ENCODE data around the gene MAB21L4. TPM values are rescaled to one million over a fixed set of nuclear protein-coding genes. Genes with fewer than 3 reads are reported as not detected.
A peak's percentile ranks its signal among the peaks of the same experiment; 100 is the strongest.

Gene MAB21L4
- total RNA-seq, 8 experiments from 2014 or later, result 0.08 to 0.38 (median 0.21) TPM; not detected in 4

- Histone ChIP-seq H3K4me3 (no peak overlapping the region), H3K27ac (no peak overlapping the region), H3K4me1 (replicated peaks in 1 of 2) (no peaks in the 10 kb centered on the region)
- in situ Hi-C loops (cut with MboI; ENCODE audit: low pct_unique_long_range_greater_than_20kb in 2 of 9, low sequenced_read_pairs in 9 of 9, unreplicated experiment in 9 of 9), result loop anchor here in 1 of 9 experiments (25.0 kb wide), 1 partner anchor 339 kb away; no protein-coding TSS in a partner anchor
- no peak for ATAC-seq (replicated peaks in 6 of 8)
- 80 to 100% methylated on average over 1 of the region's 21 CpGs; no CpG with 5 or more reads in 8 of the 10 experiments for WGBS, 10 experiments
Measured at GRCh38 chr2:240873098-240873788, 22.7 kb downstream of the MAB21L4 start.

GRCh38 chr2:240872317-240873097, 23.4 kb downstream of the MAB21L4 start:
- Histone ChIP-seq H3K27ac (no peak overlapping the region), H3K4me3 (no peak overlapping the region), H3K4me1 (replicated peaks in 1 of 2) (no peaks in the 10 kb centered on the region)
- no peak for ATAC-seq (replicated peaks in 6 of 8)
- in situ Hi-C loops (cut with MboI; ENCODE audit: low pct_unique_long_range_greater_than_20kb in 2 of 9, low sequenced_read_pairs in 9 of 9, unreplicated experiment in 9 of 9), result loop anchor here in 1 of 9 experiments (25.0 kb wide), 1 partner anchor 340 kb away; no protein-coding TSS in a partner anchor
- WGBS, 10 experiments, result 60 to 88% (median 76%) methylated on average over 3 to 11 of the region's 17 CpGs; no CpG with 5 or more reads in 2 of the 10 experiments

DNA sequence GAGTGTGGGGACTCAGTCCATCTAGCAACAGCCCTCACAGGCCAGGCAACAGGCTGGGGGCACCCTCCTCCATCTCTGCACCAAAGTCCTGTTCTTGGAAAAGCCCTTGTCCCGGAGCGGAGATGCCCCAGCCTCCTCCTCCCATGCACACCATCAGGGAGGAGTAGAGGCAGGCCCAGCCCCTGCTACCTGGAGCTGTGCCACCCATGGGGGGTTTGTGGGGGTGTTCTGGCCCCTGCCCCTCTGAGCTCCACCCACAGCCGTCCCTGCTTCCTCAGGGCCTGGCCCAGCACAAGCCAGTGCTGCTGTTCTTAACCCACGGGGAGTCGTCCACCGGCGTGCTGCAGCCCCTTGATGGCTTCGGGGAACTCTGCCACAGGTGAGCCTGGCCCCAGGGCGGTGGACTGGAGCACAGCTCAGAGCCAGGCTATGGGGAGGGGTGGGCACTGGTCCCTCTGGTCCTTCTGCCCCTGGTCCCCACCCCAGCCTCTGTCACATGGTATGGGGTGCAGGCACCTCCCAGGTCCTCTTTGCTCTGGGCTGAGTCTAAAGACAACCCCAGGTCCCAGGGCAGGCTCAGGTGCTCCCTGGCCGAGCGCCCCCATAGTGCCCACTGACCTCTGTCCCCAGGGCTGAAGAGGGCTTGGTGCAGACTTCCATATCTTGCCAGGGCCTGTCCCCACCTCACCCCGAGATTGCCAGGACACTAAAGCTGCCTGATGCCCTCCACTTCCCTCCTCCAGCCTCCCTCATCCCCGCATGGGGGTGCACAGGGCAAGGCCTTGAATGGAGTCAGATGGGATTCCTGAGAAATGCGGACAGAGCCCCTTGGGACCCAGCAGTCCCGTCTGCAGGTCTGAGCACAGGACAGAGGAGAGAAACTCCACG, 24.6 kb downstream of the MAB21L4 start:
- H3K4me3 ChIP-seq, result no peak overlapping the region
- no peaks in the 10 kb centered on the region for H3K4me1 ChIP-seq (replicated peaks in 1 of 2)
- H3K27ac ChIP-seq, result no peak overlapping the region
- in situ Hi-C loops (cut with MboI; ENCODE audit: low pct_unique_long_range_greater_than_20kb in 2 of 9, low sequenced_read_pairs in 9 of 9, unreplicated experiment in 9 of 9), result loop anchor here in 1 of 9 experiments (25.0 kb wide), 1 partner anchor 341 kb away; no protein-coding TSS in a partner anchor
- WGBS, 10 experiments, result 0 to 100% (median 70%) methylated on average over 1 to 3 of the region's 16 CpGs; no CpG with 5 or more reads in 5 of the 10 experiments
- ATAC-seq (replicated peaks in 6 of 8), result no peak

DNA sequence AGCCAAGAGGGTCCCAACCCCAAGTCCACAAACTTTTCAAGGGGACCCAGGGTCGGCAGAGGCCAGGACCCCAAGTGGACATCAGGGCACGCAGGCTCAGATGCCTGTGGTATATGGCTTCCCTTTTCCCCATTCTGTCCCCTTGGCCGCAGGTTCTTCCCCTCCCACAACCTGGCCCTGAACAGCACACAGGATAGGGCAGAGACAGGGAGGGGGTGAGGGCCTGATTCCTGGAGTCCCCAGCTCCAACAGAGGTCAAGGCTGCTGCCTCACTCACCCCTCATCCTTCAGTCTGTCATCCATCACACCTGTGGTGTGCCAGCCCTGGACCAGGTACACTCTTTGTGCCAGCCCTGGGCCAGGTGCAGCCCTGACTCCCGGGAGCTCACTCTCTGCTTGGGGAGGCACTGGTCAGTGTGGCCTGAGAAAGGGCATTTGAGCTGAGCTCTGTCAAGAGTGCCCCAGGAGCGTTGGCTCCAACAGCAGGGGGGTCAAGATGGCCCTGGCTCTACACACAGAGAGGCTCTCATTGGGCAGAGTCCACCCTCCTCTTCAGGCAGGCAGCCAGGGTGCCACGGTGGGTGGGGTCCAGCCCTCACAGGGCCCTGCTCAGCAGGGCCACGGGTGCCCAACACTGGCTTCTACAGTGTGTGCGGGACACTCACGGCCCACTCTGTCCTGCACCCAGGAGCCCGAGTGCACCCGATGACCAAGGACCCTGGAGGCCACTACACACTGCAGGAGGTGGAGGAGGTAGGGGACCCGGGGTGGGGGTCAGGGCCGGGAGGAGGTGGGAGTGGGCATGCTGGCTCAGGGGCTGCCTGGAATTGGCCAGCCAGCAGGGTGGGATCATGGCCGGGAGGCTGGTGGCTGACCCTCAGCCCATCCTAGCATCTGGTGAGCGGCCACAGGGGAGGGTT, 25.7 kb downstream of the MAB21L4 start:
- in situ Hi-C loops (cut with MboI; ENCODE audit: low pct_unique_long_range_greater_than_20kb in 2 of 9, low sequenced_read_pairs in 9 of 9, unreplicated experiment in 9 of 9), result loop anchor here in 1 of 9 experiments (25.0 kb wide), 1 partner anchor 342 kb away; no protein-coding TSS in a partner anchor
- peak in 1 of 8 experiments; percentile 9 for ATAC-seq (replicated peaks in 6 of 8)

DNA sequence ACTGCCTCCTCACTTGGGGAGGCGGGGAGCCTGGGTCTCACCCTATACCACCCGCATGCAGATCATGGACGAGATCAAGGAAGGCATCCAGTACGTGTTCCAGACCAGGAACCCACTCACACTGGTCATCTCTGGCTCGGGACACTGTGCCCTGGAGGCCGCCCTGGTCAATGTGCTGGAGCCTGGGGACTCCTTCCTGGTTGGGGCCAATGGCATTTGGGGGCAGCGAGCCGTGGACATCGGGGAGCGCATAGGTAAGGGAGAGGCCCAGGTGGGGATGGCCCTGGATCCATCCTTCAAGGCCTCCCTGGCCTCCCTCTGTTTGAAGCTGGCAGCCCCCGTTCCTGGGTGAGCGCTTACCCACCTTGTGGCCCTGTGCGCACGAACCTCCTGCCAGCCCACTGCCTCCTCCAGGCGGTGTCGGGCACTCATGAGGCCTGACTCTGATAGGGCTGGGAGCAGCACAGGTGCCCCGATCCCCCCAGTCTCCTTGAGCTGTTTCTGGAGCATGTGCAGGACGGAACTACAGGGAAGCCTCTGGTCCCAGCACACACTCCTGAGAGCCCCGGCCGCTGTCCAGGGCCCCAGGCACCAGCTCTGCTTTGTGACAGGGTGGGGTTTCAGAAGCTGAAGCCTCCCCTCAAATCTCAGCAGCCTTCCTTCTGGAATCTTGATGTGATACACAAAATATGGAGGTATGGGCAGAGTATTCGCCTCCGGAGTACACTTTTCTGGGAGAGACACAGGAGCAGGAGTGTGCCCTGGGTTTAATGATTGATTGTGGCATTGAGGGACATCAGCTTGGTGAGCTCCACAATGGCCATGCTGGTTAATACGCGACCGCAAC, 26.6 kb downstream of the MAB21L4 start:
- WGBS, 10 experiments, result 41 to 86% (median 83%) methylated on average over 2 to 16 of the region's 25 CpGs; no CpG with 5 or more reads in 5 of the 10 experiments
- in situ Hi-C loops (cut with MboI; ENCODE audit: low pct_unique_long_range_greater_than_20kb in 2 of 9, low sequenced_read_pairs in 9 of 9, unreplicated experiment in 9 of 9), result loop anchor here in 1 of 9 experiments (25.0 kb wide), 1 partner anchor 343 kb away; no protein-coding TSS in a partner anchor
- H3K4me1 ChIP-seq (replicated peaks in 1 of 2), result no peaks in the 10 kb centered on the region
- H3K27ac ChIP-seq, result no peak overlapping the region
- no peak overlapping the region for H3K4me3 ChIP-seq
- no peak for ATAC-seq (replicated peaks in 6 of 8)

More for the DNA sequence above, 25.7 kb downstream of the MAB21L4 start:
- Histone ChIP-seq H3K4me3 (no peak overlapping the region), H3K4me1 (replicated peaks in 1 of 2) (no peaks in the 10 kb centered on the region), H3K27ac (no peak overlapping the region)
- 17 to 83% (median 62%) methylated on average over 2 to 4 of the region's 15 CpGs; no CpG with 5 or more reads in 4 of the 10 experiments for WGBS, 10 experiments

- Histone ChIP-seq H3K4me1 (replicated peaks in 1 of 2) (no peaks in the 10 kb centered on the region), H3K4me3 (no peak within 1 kb of the TSS), H3K27ac (no peak within 1 kb of the TSS)
- in situ Hi-C loops (cut with MboI; ENCODE audit: low pct_unique_long_range_greater_than_20kb in 2 of 9, low sequenced_read_pairs in 9 of 9, unreplicated experiment in 9 of 9), result loop anchor here in 1 of 9 experiments (25.0 kb wide), 1 partner anchor 344 kb away; no protein-coding TSS in a partner anchor
- WGBS, 10 experiments, result 21 to 100% (median 38%) methylated on average over 1 to 15 of the region's 21 CpGs; no CpG with 5 or more reads in 5 of the 10 experiments
- peak in 1 of 8 experiments; percentile 27 for ATAC-seq (replicated peaks in 6 of 8)
Measured at GRCh38 chr2:240868286-240869108, 27.5 kb downstream of the MAB21L4 start, which contains the start of gene AGXT. TSS of gene AGXT (plus strand) at chr2:240868824. CDS start at chr2:240868866, 42 bp downstream.

GRCh38 chr2:240865391-240865790, 30.6 kb downstream of the MAB21L4 start:
- Histone ChIP-seq H3K4me3 (no peak overlapping the region), H3K4me1 (replicated peaks in 1 of 2) (no peaks in the 10 kb centered on the region), H3K27ac (no peak overlapping the region)
- 50 to 94% (median 70%) methylated on average over 2 to 5 of the region's 5 CpGs; no CpG with 5 or more reads in 3 of the 10 experiments for WGBS, 10 experiments
- ATAC-seq (replicated peaks in 6 of 8), result no peak
- in situ Hi-C loops (cut with MboI; ENCODE audit: low pct_unique_long_range_greater_than_20kb in 2 of 9, low sequenced_read_pairs in 9 of 9, unreplicated experiment in 9 of 9), result loop anchor here in 1 of 9 experiments (25.0 kb wide), 1 partner anchor 347 kb away; no protein-coding TSS in a partner anchor

DNA sequence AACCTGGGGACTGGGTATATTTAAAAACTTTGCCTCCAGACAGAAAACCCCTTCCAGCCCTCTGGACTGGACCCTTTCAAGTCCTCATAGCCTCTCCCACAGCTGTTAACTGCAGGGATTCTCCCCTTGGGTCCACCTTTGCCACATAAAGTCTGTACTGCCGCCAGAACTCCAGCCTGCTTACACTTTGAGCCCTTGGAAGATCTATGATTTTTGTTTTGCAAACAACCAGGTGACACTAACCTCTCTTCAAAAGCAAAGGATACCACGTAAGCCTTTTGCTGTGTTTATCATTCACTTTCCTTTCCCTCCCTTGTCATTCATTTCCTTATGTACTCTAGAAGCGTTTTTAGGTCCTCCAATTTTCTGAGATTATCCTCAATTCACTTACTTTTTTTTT, 31.5 kb downstream of the MAB21L4 start:
- Histone ChIP-seq H3K4me1 (replicated peaks in 1 of 2) (no peaks in the 10 kb centered on the region), H3K4me3 (no peak overlapping the region), H3K27ac (no peak overlapping the region)
- in situ Hi-C loops (cut with MboI; ENCODE audit: low pct_unique_long_range_greater_than_20kb in 2 of 9, low sequenced_read_pairs in 9 of 9, unreplicated experiment in 9 of 9), result loop anchor here in 1 of 9 experiments (25.0 kb wide), 1 partner anchor 348 kb away; no protein-coding TSS in a partner anchor
- WGBS, 10 experiments, result 42 to 100% (median 57%) methylated on average over 1 to 3 of the region's 3 CpGs
- no peak for ATAC-seq (replicated peaks in 6 of 8)

- ATAC-seq (replicated peaks in 6 of 8), result no peak
- Histone ChIP-seq H3K27ac (no peak overlapping the region), H3K4me3 (no peak overlapping the region), H3K4me1 (replicated peaks in 1 of 2) (peaks cover 0 to 3% of the 10 kb centered on the region in 2 donors)
- WGBS, 10 experiments, result 0 to 100% (median 52%) methylated on average over 1 to 2 of the region's 2 CpGs; no CpG with 5 or more reads in 3 of the 10 experiments
- in situ Hi-C loops (cut with MboI; ENCODE audit: low pct_unique_long_range_greater_than_20kb in 2 of 9, low sequenced_read_pairs in 9 of 9, unreplicated experiment in 9 of 9), result loop anchor here in 1 of 9 experiments (25.0 kb wide), 1 partner anchor 351 kb away; no protein-coding TSS in a partner anchor
Measured at GRCh38 chr2:240861547-240861946, 34.4 kb downstream of the MAB21L4 start.

DNA sequence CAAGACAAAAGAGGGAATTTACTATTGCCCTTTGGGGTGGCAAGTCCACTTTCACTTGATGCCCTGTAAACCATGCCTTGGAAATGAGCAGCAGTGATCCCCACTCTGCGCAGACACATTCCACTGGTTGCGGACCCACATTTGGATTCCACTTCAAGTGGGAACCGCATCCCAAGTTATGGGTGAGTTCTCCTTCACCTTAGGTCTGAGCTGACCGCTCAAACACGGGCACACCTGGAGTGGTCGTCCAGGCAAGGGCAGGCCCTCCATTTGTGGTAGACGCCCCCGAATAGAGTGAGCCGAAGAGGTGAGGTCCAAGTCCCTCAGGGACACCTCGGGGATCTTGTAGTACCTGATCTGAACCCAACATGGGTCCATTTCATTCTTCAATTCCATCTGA, 37.1 kb downstream of the MAB21L4 start:
- Histone ChIP-seq H3K4me1 (replicated peaks in 1 of 2) (peaks cover 0 to 3% of the 10 kb centered on the region in 2 donors), H3K27ac (no peak overlapping the region), H3K4me3 (no peak overlapping the region)
- no peak for ATAC-seq (replicated peaks in 6 of 8)
- in situ Hi-C loops (cut with MboI; ENCODE audit: low pct_unique_long_range_greater_than_20kb in 2 of 9, low sequenced_read_pairs in 9 of 9, unreplicated experiment in 9 of 9), result loop anchor here in 1 of 9 experiments (25.0 kb wide), 1 partner anchor 353 kb away; no protein-coding TSS in a partner anchor
- 0 to 100% (median 86%) methylated on average over 1 to 9 of the region's 10 CpGs; no CpG with 5 or more reads in 3 of the 10 experiments for WGBS, 10 experiments

Data from motor neuron (in vitro differentiated cells).